SK-N-MC (cell line): ENCODE data around the gene IGSF23.

Source experiments
- EZH2 ChIP-seq: fragments of 200-600 bp; sonication (generic); IDR thresholded peaks from one replicate; pipeline ENCODE4 v1.6.1; 2017; ENCODE audit warnings: antibody characterized with exemption
- POLR2AphosphoS5 ChIP-seq: IDR thresholded peaks from 2 replicates; pipeline ENCODE4 v1.6.1; 2012; ENCODE audit warnings: mild to moderate bottlenecking, low read depth, low read length, borderline replicate concordance

GRCh38 chr19:44680536-44680935 is 67.2 kb downstream of the IGSF23 start:
- TF ChIP-seq EZH2 = no peak
- TF ChIP-seq POLR2AphosphoS5 = no peak
